ENCODE results near the gene NPDC1.
A peak's percentile ranks its signal among the peaks of the same experiment; 100 is the strongest.
"Not testable (repeated sequence)": the region's sequence is repeated elsewhere in the genome, so short reads cannot be mapped to it uniquely, and the experiment has no call there.

NPDC1 gene

GRCh38 chr9:137034709-137035506 lies 11.1 kb downstream of the NPDC1 start:
- Histone ChIP-seq H3K4me3 (peak overlapping the region; percentile 42; the same call in 1 of the 2 replicates), H3K9me3 (ENCODE audit: low read depth, low read length) (no peaks in the 10 kb centered on the region), H3K36me3 (ENCODE audit: insufficient read depth, low read length) (peaks cover 6% of the 10 kb centered on the region; the same call in 1 of the 2 replicates), H3K27ac (no peak overlapping the region), H3K9ac (ENCODE audit: insufficient read length) (no peak overlapping the region)
- peak; percentile 58 for DNase-seq (ENCODE audit: low read depth, low spot score)
- TF ChIP-seq FOXP2 (optimal IDR thresholded peaks at IDR 0.05; ENCODE audit: control extremely low read depth, extremely low read length, insufficient read depth) (peak; percentile 46), POLR2AphosphoS5 (IDR thresholded peaks at IDR 0.05; ENCODE audit: borderline replicate concordance, low read depth, low read length) (no peak), EZH2 (IDR thresholded peaks at IDR 0.05) (no peak)

- H3K9me3 ChIP-seq (ENCODE audit: low read depth, low read length), result no peaks in the 10 kb centered on the region
These were observed 11.8 kb downstream of the NPDC1 start for GRCh38 chr9:137034039-137034708.

GRCh38 chr9:137033481-137033880 lies 12.5 kb downstream of the NPDC1 start:
- not testable (repeated sequence) for DNase-seq (ENCODE audit: low read depth, low spot score); H3K27ac ChIP-seq; H3K36me3 ChIP-seq (ENCODE audit: insufficient read depth, low read length); H3K4me3 ChIP-seq; H3K9me3 ChIP-seq (ENCODE audit: low read depth, low read length); H3K9ac ChIP-seq (ENCODE audit: insufficient read length)

More at GRCh38 chr9:137034039-137034708, 11.8 kb downstream of the NPDC1 start:
- TF ChIP-seq FOXP2 (optimal IDR thresholded peaks at IDR 0.05; ENCODE audit: control extremely low read depth, extremely low read length, insufficient read depth) (no peak), EZH2 (IDR thresholded peaks at IDR 0.05) (no peak), POLR2AphosphoS5 (IDR thresholded peaks at IDR 0.05; ENCODE audit: borderline replicate concordance, low read depth, low read length) (no peak)
- Histone ChIP-seq H3K27ac (no peak overlapping the region), H3K4me3 (no peak overlapping the region), H3K36me3 (ENCODE audit: insufficient read depth, low read length) (peaks cover under 1% of the 10 kb centered on the region; the same call in 1 of the 2 replicates), H3K9ac (ENCODE audit: insufficient read length) (no peak overlapping the region)
- DNase-seq (ENCODE audit: low read depth, low spot score), result no peak

GRCh38 chr9:137032858-137033257 lies 13.1 kb downstream of the NPDC1 start:
- Histone ChIP-seq H3K9me3 (ENCODE audit: low read depth, low read length) (no peaks in the 10 kb centered on the region), H3K9ac (ENCODE audit: insufficient read length) (no peak overlapping the region), H3K36me3 (ENCODE audit: insufficient read depth, low read length) (no peaks in the 10 kb centered on the region), H3K27ac (no peak overlapping the region), H3K4me3 (no peak overlapping the region)
- TF ChIP-seq FOXP2 (optimal IDR thresholded peaks at IDR 0.05; ENCODE audit: control extremely low read depth, extremely low read length, insufficient read depth), result no peak
- no peak for TF ChIP-seq POLR2AphosphoS5 (IDR thresholded peaks at IDR 0.05; ENCODE audit: borderline replicate concordance, low read depth, low read length)
- no peak for TF ChIP-seq EZH2 (IDR thresholded peaks at IDR 0.05)
- no peak for DNase-seq (ENCODE audit: low read depth, low spot score)

GRCh38 chr9:137031904-137032640 lies 13.9 kb downstream of the NPDC1 start, which contains the start of gene FUT7:
Gene FUT7, minus strand, starts transcription at chr9:137032088. Its CDS starts 97 bp downstream, at chr9:137031991.
- Histone ChIP-seq H3K27ac (no peak within 1 kb of the TSS), H3K9ac (ENCODE audit: insufficient read length) (no peak within 1 kb of the TSS), H3K36me3 (ENCODE audit: insufficient read depth, low read length) (no peaks in the 10 kb centered on the region), H3K9me3 (ENCODE audit: low read depth, low read length) (no peaks in the 10 kb centered on the region), H3K4me3 (no peak within 1 kb of the TSS)
- DNase-seq (ENCODE audit: low read depth, low spot score), result no peak
- TF ChIP-seq EZH2 (IDR thresholded peaks at IDR 0.05) (no peak), FOXP2 (optimal IDR thresholded peaks at IDR 0.05; ENCODE audit: control extremely low read depth, extremely low read length, insufficient read depth) (no peak), POLR2AphosphoS5 (IDR thresholded peaks at IDR 0.05; ENCODE audit: borderline replicate concordance, low read depth, low read length) (no peak)

GRCh38 chr9:137030538-137031527 lies 15.1 kb downstream of the NPDC1 start:
- TF ChIP-seq POLR2AphosphoS5 (IDR thresholded peaks at IDR 0.05; ENCODE audit: borderline replicate concordance, low read depth, low read length) (no peak), EZH2 (IDR thresholded peaks at IDR 0.05) (no peak), FOXP2 (optimal IDR thresholded peaks at IDR 0.05; ENCODE audit: control extremely low read depth, extremely low read length, insufficient read depth) (no peak)
- no peak for DNase-seq (ENCODE audit: low read depth, low spot score)
- Histone ChIP-seq H3K9ac (ENCODE audit: insufficient read length) (no peak overlapping the region), H3K27ac (no peak overlapping the region), H3K4me3 (no peak overlapping the region), H3K36me3 (ENCODE audit: insufficient read depth, low read length) (no peaks in the 10 kb centered on the region), H3K9me3 (ENCODE audit: low read depth, low read length) (no peaks in the 10 kb centered on the region)

- TF ChIP-seq FOXP2 (optimal IDR thresholded peaks at IDR 0.05; ENCODE audit: control extremely low read depth, extremely low read length, insufficient read depth), result no peak
- no peak for TF ChIP-seq EZH2 (IDR thresholded peaks at IDR 0.05)
- TF ChIP-seq POLR2AphosphoS5 (IDR thresholded peaks at IDR 0.05; ENCODE audit: borderline replicate concordance, low read depth, low read length), result no peak
- Histone ChIP-seq H3K9ac (ENCODE audit: insufficient read length) (no peak overlapping the region), H3K9me3 (ENCODE audit: low read depth, low read length) (no peaks in the 10 kb centered on the region), H3K36me3 (ENCODE audit: insufficient read depth, low read length) (no peaks in the 10 kb centered on the region), H3K27ac (no peak overlapping the region), H3K4me3 (no peak overlapping the region)
- DNase-seq (ENCODE audit: low read depth, low spot score), result no peak
These were observed 16.0 kb downstream of the NPDC1 start for GRCh38 chr9:137030006-137030405.

Data from SK-N-MC (cell line).